Nephron (organoid): ENCODE data around the gene SGCD.
A peak's percentile ranks its signal among the peaks of the same experiment; 100 is the strongest.

Source experiments
- H3K27ac Mint-ChIP-seq, 3 experiments: 2 replicates each; pipeline ENCODE4 v1.8.0; 2020; ENCODE audit warnings: mixed read lengths in 3 of 3, mild to moderate bottlenecking in 2 of 3, moderate library complexity in 1 of 3
- H3K27me3 Mint-ChIP-seq: 2 replicates; pipeline ENCODE4 v1.8.0; 2021; ENCODE audit warnings: low read depth, mild to moderate bottlenecking, moderate library complexity, mixed read lengths
- H3K36me3 Mint-ChIP-seq: 2 replicates; pipeline ENCODE4 v1.8.0; 2020; ENCODE audit warnings: low read depth, mixed read lengths
- H3K4me1 Mint-ChIP-seq: 2 replicates; pipeline ENCODE4 v1.8.0; 2020; ENCODE audit warnings: mixed read lengths
- H3K4me3 Mint-ChIP-seq, 3 experiments: 2 replicates each; pipeline ENCODE4 v1.8.0; 2020; ENCODE audit warnings: mild to moderate bottlenecking in 3 of 3, mixed read lengths in 3 of 3, moderate library complexity in 2 of 3
- H3K9me3 Mint-ChIP-seq: 2 replicates; pipeline ENCODE4 v1.8.0; 2020; ENCODE audit warnings: mixed read lengths
- CTCF ChIP-seq, 3 experiments: fragments of 200-600 bp; sonication (generic); IDR thresholded peaks; one replicate each; pipeline ENCODE4 v1.5.0; 2021; ENCODE audit warnings: antibody characterized with exemption in 3 of 3; ENCODE audit not compliant: unreplicated experiment in 3 of 3

Gene SGCD

GRCh38 chr5:156590978-156591377, 264.0 kb downstream of the SGCD start:
- Mint-ChIP-seq H3K4me3 (no peak overlapping the region), H3K9me3 (no peaks in the 10 kb centered on the region), H3K4me1 (peaks cover 67% of the 10 kb centered on the region), H3K27me3 (no peaks in the 10 kb centered on the region), H3K36me3 (no peaks in the 10 kb centered on the region), H3K27ac (peak overlapping the region in 2 of 3 experiments; percentile 6 to 51)
- TF ChIP-seq CTCF (IDR thresholded peaks at IDR 0.05; ENCODE audit: unreplicated experiment in 3 of 3) = no peak

- Mint-ChIP-seq H3K27me3 (no peaks in the 10 kb centered on the region), H3K27ac (peak overlapping the region in 2 of 3 experiments; percentile 6 to 51), H3K4me3 (no peak overlapping the region), H3K36me3 (no peaks in the 10 kb centered on the region), H3K4me1 (peaks cover 61% of the 10 kb centered on the region), H3K9me3 (no peaks in the 10 kb centered on the region)
- TF ChIP-seq CTCF (IDR thresholded peaks at IDR 0.05; ENCODE audit: unreplicated experiment in 3 of 3) = no peak
Observed at GRCh38 chr5:156591631-156592030, 264.7 kb downstream of the SGCD start.

GRCh38 chr5:156593546-156593945, 266.6 kb downstream of the SGCD start:
- TF ChIP-seq CTCF (IDR thresholded peaks at IDR 0.05; ENCODE audit: unreplicated experiment in 3 of 3) = no peak
- Mint-ChIP-seq H3K36me3 (no peaks in the 10 kb centered on the region), H3K4me1 (peaks cover 47% of the 10 kb centered on the region), H3K9me3 (peaks cover 3% of the 10 kb centered on the region), H3K27me3 (no peaks in the 10 kb centered on the region), H3K27ac (no peak overlapping the region), H3K4me3 (no peak overlapping the region)

GRCh38 chr5:156594406-156594805, 267.4 kb downstream of the SGCD start:
- H3K4me1 Mint-ChIP-seq = peaks cover 39% of the 10 kb centered on the region
- peaks cover 3% of the 10 kb centered on the region for H3K9me3 Mint-ChIP-seq
- H3K27me3 Mint-ChIP-seq = no peaks in the 10 kb centered on the region
- H3K36me3 Mint-ChIP-seq = no peaks in the 10 kb centered on the region
- H3K27ac Mint-ChIP-seq = peak overlapping the region in 1 of 3 experiments; percentile 24
- TF ChIP-seq CTCF (IDR thresholded peaks at IDR 0.05; ENCODE audit: unreplicated experiment in 3 of 3) = no peak
- no peak overlapping the region for H3K4me3 Mint-ChIP-seq

GRCh38 chr5:156595132-156595787, 268.3 kb downstream of the SGCD start:
- H3K27me3 Mint-ChIP-seq = no peaks in the 10 kb centered on the region
- no peak overlapping the region for H3K4me3 Mint-ChIP-seq
- no peak for TF ChIP-seq CTCF (IDR thresholded peaks at IDR 0.05; ENCODE audit: unreplicated experiment in 3 of 3)
- H3K9me3 Mint-ChIP-seq = peaks cover 3% of the 10 kb centered on the region
- H3K27ac Mint-ChIP-seq = peak overlapping the region in 1 of 3 experiments; percentile 24
- no peaks in the 10 kb centered on the region for H3K36me3 Mint-ChIP-seq
- H3K4me1 Mint-ChIP-seq = peaks cover 32% of the 10 kb centered on the region

GRCh38 chr5:156597276-156597675, 270.3 kb downstream of the SGCD start:
- no peak for TF ChIP-seq CTCF (IDR thresholded peaks at IDR 0.05; ENCODE audit: unreplicated experiment in 3 of 3)
- H3K27ac Mint-ChIP-seq = no peak overlapping the region
- H3K36me3 Mint-ChIP-seq = peaks cover 15% of the 10 kb centered on the region
- H3K27me3 Mint-ChIP-seq = no peaks in the 10 kb centered on the region
- peaks cover 18% of the 10 kb centered on the region for H3K9me3 Mint-ChIP-seq
- no peak overlapping the region for H3K4me3 Mint-ChIP-seq
- peaks cover 20% of the 10 kb centered on the region for H3K4me1 Mint-ChIP-seq
